NCI-H2081 treated with DMSO at 0.1 percent for 48 hours (cell line): Measurements from ENCODE around the gene DEPP1.

ENCODE experiments used
- DNase-seq: peaks from one replicate; lab custom pipeline; 2025; lab: John Stamatoyannopoulos, UW

The DEPP1 gene

GRCh38 chr10:44966816-44967509 is 11.6 kb downstream of the DEPP1 start:
- no peak for DNase-seq

- DNase-seq, result no peak
These were observed 12.3 kb downstream of the DEPP1 start for GRCh38 chr10:44966129-44966815.

- no peak for DNase-seq
These were observed 12.9 kb downstream of the DEPP1 start for GRCh38 chr10:44965651-44966097.

GRCh38 chr10:44965104-44965503 is 13.5 kb downstream of the DEPP1 start:
- no peak for DNase-seq

GRCh38 chr10:44963772-44964633 is 14.6 kb downstream of the DEPP1 start:
- DNase-seq, result no peak

- no peak for DNase-seq
These were observed 15.5 kb downstream of the DEPP1 start for GRCh38 chr10:44962870-44963738.

GRCh38 chr10:44961931-44962750 is 16.5 kb downstream of the DEPP1 start:
- DNase-seq, result no peak

- DNase-seq, result no peak
These were observed 17.4 kb downstream of the DEPP1 start for GRCh38 chr10:44961230-44961571.

- no peak for DNase-seq
These were observed 18.0 kb downstream of the DEPP1 start for GRCh38 chr10:44960482-44961229.

- no peak for DNase-seq
These were observed 18.5 kb downstream of the DEPP1 start for GRCh38 chr10:44960088-44960460.

- DNase-seq, result no peak
These were observed 19.1 kb downstream of the DEPP1 start, which contains the start of gene RASSF4 for GRCh38 chr10:44959247-44960087. Gene RASSF4, plus strand, starts transcription at chr10:44959802. Its CDS starts 10,401 bp downstream, at chr10:44970203.

- DNase-seq, result no peak
These were observed 19.7 kb downstream of the DEPP1 start for GRCh38 chr10:44958898-44959246.

- no peak for DNase-seq
These were observed 20.3 kb downstream of the DEPP1 start for GRCh38 chr10:44958196-44958897.

GRCh38 chr10:44956717-44957706 is 21.6 kb downstream of the DEPP1 start:
- no peak for DNase-seq

GRCh38 chr10:44956226-44956625 is 22.4 kb downstream of the DEPP1 start:
- DNase-seq, result no peak

- DNase-seq, result no peak
These were observed 23.1 kb downstream of the DEPP1 start for GRCh38 chr10:44955413-44956070.

GRCh38 chr10:44954962-44955361 is 23.6 kb downstream of the DEPP1 start:
- no peak for DNase-seq
